ENCODE measurements around the gene RAD51B. TPM values are rescaled to one million over a fixed set of nuclear protein-coding genes. Genes with fewer than 3 reads are reported as not detected.

The RAD51B gene
- total RNA-seq, 2 donors from 2014 or later = 31.1 to 67.3 TPM

DNA sequence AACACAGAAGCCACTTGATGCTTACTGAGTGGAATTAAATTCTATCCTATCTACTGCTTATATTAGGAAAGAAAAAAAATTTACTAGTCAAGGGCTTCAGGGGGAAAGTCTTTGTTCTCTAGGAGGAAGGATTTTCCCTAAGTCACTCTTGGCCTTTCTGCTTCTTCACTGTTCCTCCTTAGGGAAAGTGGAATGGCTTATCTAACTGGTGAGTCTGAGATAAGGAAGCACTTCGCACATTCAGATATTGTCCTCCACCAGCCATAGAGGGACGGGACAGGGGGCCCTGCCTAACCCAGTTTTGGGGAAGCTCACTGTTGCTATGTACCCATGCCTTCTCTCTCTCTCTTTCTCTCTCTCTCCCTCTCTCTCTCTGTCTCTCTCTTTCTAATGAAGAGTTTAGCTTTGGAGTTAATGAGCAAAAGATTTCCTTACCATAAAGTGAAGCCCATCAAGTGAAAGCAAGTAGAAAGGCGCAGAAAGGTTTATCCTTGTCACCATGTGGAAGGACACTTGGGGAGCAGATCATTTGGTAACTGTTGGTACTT lies 522.7 kb downstream of the RAD51B start:
- Mint-ChIP-seq H3K9me3 (peaks cover 3% of the 10 kb centered on the region), H3K4me1 (ENCODE audit: low read depth in 2 of 2) (peaks cover 14 to 23% of the 10 kb centered on the region in 2 donors), H3K4me3 (no peak overlapping the region), H3K36me3 (no peaks in the 10 kb centered on the region), H3K27me3 (no peaks in the 10 kb centered on the region), H3K27ac (peak overlapping the region in 1 of 2 donors; percentile 10)
- ATAC-seq = no peak
- DNase-seq (ENCODE audit: low spot score) = no peak

DNA sequence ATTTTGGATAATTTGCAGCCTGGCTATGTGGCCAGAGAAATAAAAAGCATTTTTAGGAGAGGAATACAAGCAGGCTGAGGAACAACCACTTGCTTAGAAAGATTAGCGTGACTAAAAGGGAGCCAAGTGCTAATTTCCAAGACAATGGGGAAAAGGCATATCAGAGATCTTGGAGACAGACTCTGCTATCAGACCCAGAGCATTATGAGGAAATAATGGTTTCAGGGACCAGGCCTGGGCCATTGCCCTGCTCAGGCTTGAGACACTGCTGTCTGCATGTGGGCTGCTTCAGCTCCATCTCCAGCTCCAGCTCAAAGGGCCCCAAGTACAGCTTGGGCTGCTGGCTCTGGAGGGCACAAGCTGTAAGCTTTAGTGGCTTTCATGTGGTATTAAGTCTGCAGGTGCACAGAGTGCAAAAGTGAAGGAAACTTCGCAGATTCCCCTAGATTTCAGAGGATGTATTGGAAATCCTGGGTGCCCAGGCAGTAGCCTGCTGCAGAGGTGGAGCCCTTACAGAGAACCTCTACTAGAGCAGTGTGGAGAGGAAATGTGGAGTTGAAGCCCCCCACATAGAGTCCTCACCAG lies 524.0 kb downstream of the RAD51B start:
- no peak overlapping the region for H3K4me3 Mint-ChIP-seq
- no peak for ATAC-seq
- H3K9me3 Mint-ChIP-seq = peaks cover 3% of the 10 kb centered on the region

DNA sequence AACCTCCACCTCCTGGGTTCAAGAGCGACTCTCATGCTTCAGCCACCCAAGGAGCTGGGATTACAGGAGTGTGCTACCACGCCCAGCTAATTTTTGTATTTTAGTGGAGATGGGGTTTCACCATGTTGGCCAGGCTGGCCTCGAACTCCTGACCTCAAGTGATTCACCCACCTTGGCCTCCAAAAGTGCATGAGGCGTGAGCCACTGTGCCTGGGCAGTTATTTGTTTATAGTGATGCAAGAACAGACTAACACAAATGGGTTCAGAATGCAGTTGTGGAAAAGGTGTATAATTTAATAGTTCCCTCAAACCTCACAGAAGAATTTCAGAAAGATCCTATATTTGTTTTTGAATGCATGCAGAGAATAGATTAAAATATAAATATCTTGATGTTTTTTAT lies 526.2 kb downstream of the RAD51B start:
- DNase-seq (ENCODE audit: low spot score) (no peak), ATAC-seq (no peak)
- H3K4me1 Mint-ChIP-seq (ENCODE audit: low read depth in 2 of 2) = peaks cover 10 to 15% of the 10 kb centered on the region in 2 donors
- H3K36me3 Mint-ChIP-seq = no peaks in the 10 kb centered on the region
- H3K27me3 Mint-ChIP-seq = no peaks in the 10 kb centered on the region
- H3K9me3 Mint-ChIP-seq = peaks cover 3% of the 10 kb centered on the region
- no peak overlapping the region for H3K27ac Mint-ChIP-seq
- no peak overlapping the region for H3K4me3 Mint-ChIP-seq

More for the DNA sequence above, 524.0 kb downstream of the RAD51B start:
- no peaks in the 10 kb centered on the region for H3K27me3 Mint-ChIP-seq
- H3K36me3 Mint-ChIP-seq = no peaks in the 10 kb centered on the region
- peaks cover 10 to 15% of the 10 kb centered on the region in 2 donors for H3K4me1 Mint-ChIP-seq (ENCODE audit: low read depth in 2 of 2)
- DNase-seq (ENCODE audit: low spot score) = no peak
- no peak overlapping the region for H3K27ac Mint-ChIP-seq

DNA sequence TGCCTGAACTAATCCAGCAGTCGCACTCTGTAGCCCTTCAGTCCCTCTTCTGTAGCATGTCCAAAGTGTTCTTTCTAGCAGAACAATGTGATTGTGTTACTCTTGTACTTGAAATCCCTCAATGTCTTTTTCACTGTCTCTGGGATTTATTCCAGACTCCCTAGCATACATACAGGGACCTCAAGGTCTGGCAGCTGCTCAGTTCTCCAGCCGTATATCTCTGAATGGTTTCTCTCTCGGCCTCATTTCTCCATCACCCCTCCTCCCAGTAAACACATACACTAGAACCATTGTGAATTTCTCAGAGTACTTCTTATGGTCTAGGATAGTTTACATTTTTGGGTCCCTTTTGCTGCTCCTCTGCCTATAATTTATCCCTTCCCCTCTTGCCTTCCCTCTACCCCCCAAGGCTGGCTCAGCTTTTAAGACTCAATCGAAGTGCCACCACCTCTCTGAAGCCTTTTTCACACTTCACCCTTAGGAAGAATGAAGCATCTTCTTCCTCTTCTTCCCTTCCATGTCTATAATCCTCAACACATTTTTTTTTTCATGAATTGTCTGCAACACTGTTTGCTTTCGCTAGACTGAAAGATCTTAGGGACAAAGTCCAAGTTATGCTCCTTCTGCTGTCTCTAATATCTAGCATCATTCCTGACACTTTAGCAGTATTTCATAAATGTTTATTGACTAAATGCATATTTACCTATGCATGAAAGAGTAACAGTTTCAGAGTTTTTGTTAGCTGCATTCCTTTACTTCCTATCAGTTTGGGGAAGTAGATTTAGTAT lies 527.2 kb downstream of the RAD51B start:
- Mint-ChIP-seq H3K36me3 (no peaks in the 10 kb centered on the region), H3K4me1 (ENCODE audit: low read depth in 2 of 2) (peaks cover 8 to 13% of the 10 kb centered on the region in 2 donors), H3K9me3 (peaks cover 3% of the 10 kb centered on the region), H3K4me3 (no peak overlapping the region), H3K27me3 (no peaks in the 10 kb centered on the region), H3K27ac (no peak overlapping the region)
- DNase-seq (ENCODE audit: low spot score) (no peak), ATAC-seq (no peak)

DNA sequence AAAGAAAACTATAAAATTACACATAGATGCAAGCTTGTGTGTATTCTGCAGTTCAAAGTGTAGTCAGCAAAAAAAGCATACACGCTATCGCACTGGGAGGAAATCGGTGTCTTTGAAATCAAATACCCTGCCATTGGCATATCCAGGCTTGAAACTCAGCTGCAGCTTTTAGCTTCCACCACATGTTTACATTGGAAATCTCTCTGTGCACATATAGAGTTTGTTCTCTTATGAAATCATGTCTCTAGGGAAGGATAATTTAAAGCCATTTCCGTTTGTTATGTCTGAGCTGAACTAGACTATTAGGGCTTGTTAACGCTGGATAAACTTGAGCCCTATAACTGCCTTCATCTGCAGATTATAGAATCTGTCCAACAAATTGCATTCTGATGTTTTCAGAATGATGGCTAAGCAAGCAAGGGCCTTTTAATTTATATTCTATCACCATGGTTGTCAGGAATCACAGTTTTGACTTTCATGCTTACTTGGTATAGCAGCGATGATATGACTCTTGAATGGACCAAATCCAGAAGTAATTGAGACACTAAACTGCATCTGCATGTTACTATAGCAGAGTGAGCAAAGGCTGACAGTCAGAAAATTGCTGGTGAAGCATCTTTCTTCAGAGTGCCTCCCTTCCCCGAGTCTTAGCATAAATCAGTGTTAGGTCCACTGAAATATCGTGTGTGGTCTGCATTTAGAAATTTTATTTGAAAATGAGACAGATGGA lies 530.5 kb downstream of the RAD51B start:
- Mint-ChIP-seq H3K36me3 (no peaks in the 10 kb centered on the region), H3K4me3 (no peak overlapping the region)
- DNase-seq (ENCODE audit: low spot score) = no peak

DNA sequence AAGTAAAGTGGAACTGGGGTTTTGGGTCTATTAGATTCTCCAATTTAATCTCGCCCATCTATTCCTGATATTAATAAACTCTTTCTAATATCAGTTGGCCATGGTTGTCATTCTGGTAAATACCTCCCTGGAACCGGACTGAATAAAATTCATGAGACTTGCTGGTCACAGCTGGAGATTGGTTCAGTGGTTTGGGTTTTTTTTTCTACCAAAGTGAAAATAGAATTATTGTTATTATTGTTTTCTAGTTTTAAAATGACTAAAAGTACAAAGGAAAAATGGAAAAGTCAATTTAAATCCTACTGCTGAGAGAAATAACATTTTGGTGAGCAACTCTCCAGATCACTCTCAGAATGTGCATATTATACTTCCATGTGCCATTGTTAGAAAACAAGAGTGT lies 535.8 kb downstream of the RAD51B start:
- Mint-ChIP-seq H3K27ac (no peak overlapping the region), H3K4me1 (ENCODE audit: low read depth in 2 of 2) (peaks cover 0 to 11% of the 10 kb centered on the region in 2 donors), H3K4me3 (no peak overlapping the region), H3K36me3 (no peaks in the 10 kb centered on the region), H3K27me3 (no peaks in the 10 kb centered on the region), H3K9me3 (no peaks in the 10 kb centered on the region)
- no peak for ATAC-seq
- DNase-seq (ENCODE audit: low spot score) = no peak

More for the DNA sequence above, 530.5 kb downstream of the RAD51B start:
- Mint-ChIP-seq H3K9me3 (peaks cover under 1% of the 10 kb centered on the region), H3K27ac (no peak overlapping the region), H3K27me3 (no peaks in the 10 kb centered on the region), H3K4me1 (ENCODE audit: low read depth in 2 of 2) (peaks cover 0 to 4% of the 10 kb centered on the region in 2 donors)
- no peak for ATAC-seq

DNA sequence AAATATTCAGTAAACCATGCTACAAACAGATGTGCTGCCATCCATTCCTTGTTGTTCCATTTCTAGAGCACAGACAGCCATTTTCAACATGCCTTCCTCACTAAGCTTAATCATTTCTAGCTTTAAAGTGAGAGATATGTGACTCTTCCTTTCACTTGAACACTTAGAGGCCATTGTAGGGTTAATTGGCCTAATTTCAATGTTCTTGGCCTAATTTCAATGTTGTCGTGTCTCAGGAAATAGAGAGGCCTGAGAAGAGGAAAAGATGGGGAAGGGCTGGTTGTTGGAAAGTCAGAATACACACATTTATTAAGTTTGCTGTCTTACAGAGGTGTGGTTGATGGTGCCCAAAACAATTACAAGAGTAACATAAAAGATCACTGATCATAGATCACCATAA lies 538.2 kb downstream of the RAD51B start:
- Mint-ChIP-seq H3K4me3 (no peak overlapping the region), H3K9me3 (no peaks in the 10 kb centered on the region), H3K27ac (no peak overlapping the region), H3K4me1 (ENCODE audit: low read depth in 2 of 2) (peaks cover 0 to 15% of the 10 kb centered on the region in 2 donors), H3K36me3 (no peaks in the 10 kb centered on the region), H3K27me3 (no peaks in the 10 kb centered on the region)
- DNase-seq (ENCODE audit: low spot score) (no peak), ATAC-seq (no peak)

DNA sequence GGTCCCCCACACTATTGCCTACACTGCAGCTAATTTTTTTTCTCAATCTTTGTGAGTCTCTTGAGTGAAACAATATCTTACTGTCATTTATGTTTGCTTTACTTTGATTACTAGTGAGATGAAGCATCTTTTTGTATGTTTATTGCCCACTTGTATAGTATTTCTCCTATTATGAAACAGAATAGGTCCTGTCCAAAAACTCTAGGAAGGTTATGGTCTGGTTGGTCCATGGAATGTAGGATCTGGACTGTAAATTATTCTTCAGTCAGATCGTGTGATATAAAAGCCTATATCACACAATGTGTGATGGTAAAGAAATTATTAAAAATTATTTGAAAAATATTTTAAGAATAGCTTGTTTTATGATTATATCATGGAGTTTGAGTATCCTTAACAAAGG lies 538.9 kb downstream of the RAD51B start:
- Mint-ChIP-seq H3K27ac (no peak overlapping the region), H3K27me3 (no peaks in the 10 kb centered on the region), H3K4me1 (ENCODE audit: low read depth in 2 of 2) (peaks cover 0 to 15% of the 10 kb centered on the region in 2 donors), H3K36me3 (no peaks in the 10 kb centered on the region), H3K4me3 (no peak overlapping the region), H3K9me3 (no peaks in the 10 kb centered on the region)
- ATAC-seq (no peak), DNase-seq (ENCODE audit: low spot score) (no peak)

DNA sequence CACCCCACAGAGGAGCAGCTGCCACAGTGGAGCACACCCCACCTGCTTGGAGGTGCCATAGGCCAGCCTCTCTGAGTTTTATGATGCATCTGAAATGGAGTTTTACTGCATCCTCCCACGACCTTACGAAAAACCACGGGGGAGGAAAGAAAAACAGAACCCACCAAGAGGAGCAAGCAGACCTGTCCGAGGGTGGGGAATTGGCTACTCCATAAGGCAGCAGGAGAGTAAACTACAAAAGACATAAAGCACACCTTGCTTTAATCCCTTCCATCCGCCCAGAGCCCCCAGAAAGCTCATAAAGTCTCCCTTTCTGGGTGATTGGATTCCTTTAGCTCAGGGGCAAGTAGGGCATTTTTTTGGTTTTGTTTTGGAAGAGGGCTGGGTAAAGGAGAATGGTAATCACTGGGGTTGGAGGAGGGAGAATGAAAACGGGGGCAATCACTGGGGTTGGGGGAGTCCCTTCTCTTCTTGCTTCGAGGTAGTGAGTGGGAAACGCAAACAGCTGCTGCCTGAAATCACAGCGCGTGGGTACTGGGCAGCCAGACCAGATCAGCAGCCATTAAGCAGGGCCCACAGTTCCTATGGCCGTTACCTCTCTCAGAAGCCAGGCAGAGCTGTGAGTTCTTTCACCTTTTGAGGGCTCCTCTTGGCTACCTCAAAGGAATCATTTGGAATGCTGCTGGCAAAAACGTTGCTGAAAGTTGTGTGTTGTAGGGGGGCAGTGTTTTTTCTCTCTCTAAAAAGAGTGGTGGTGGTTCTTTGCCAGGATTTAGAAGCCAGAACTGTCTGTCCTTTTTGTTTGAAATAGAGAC lies 539.6 kb downstream of the RAD51B start:
- Mint-ChIP-seq H3K4me3 (no peak overlapping the region), H3K27ac (peak overlapping the region in 1 of 2 donors; percentile 38), H3K36me3 (no peaks in the 10 kb centered on the region), H3K27me3 (no peaks in the 10 kb centered on the region), H3K4me1 (ENCODE audit: low read depth in 2 of 2) (peaks cover 0 to 17% of the 10 kb centered on the region in 2 donors), H3K9me3 (no peaks in the 10 kb centered on the region)
- ATAC-seq = no peak
- no peak for DNase-seq (ENCODE audit: low spot score)

DNA sequence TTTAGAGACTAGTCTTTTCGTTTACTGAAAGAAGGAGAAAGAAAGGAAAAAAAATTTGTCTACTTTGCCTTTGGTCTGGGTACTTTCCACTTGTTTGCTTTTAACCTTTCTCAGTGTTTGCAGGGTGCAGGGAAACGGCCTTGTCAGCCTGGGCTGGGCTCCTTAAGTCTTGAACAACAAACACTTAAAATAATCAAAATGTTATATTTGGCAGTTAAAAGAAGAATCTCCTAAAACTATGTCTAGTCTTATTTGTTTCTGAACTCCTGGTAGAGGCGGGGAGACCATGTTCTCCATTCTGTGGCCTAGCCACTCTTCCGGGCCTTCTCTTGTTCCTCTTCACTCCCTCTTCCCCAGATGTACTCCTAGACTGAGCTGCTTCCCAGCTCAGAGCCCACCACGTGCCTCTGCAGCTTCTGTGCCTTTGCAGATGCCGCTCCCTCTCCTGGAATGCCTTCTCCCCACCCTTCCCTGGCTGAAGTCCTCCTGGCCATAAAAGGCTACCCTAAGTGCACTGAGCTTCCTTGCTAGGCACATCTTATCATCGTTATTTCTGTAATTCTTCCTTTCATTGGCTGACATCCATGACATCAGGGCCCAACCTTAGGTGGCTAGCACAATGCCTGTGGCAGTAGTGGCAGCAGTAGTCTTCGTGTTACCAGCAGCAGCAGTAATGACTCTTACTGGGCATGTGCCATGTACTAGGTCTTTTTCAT lies 540.4 kb downstream of the RAD51B start:
- ATAC-seq = no peak
- peak overlapping the region in 1 of 2 donors; percentile 38 for H3K27ac Mint-ChIP-seq
- no peak overlapping the region for H3K4me3 Mint-ChIP-seq
- H3K9me3 Mint-ChIP-seq = no peaks in the 10 kb centered on the region
- H3K27me3 Mint-ChIP-seq = no peaks in the 10 kb centered on the region
- H3K4me1 Mint-ChIP-seq (ENCODE audit: low read depth in 2 of 2) = peaks cover 0 to 17% of the 10 kb centered on the region in 2 donors
- no peak for DNase-seq (ENCODE audit: low spot score)
- H3K36me3 Mint-ChIP-seq = no peaks in the 10 kb centered on the region

DNA sequence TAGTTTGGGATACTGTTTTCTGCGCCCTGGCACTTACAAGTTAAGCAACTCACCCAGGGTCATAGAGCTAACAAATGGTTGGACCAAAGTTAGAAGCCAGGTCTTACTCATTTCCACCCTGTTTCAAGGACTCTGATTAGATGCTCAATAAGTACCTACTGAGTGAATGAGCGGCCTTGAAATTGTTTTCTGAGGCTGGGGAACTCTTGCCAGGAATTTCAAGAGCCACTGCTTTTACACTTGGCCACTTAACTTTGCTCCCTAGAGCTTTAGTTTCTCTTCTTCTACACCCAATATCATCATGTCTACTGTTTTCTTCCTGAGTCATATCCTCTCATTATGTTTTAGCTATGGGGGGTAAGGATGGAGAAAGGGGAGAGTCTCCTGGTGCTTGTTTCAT lies 541.7 kb downstream of the RAD51B start:
- DNase-seq (ENCODE audit: low spot score) = no peak
- H3K27me3 Mint-ChIP-seq = no peaks in the 10 kb centered on the region
- peak overlapping the region in 1 of 2 donors; percentile 38 for H3K27ac Mint-ChIP-seq
- H3K4me3 Mint-ChIP-seq = no peak overlapping the region
- H3K36me3 Mint-ChIP-seq = no peaks in the 10 kb centered on the region
- ATAC-seq = no peak
- peaks cover 0 to 17% of the 10 kb centered on the region in 2 donors for H3K4me1 Mint-ChIP-seq (ENCODE audit: low read depth in 2 of 2)
- H3K9me3 Mint-ChIP-seq = no peaks in the 10 kb centered on the region

DNA sequence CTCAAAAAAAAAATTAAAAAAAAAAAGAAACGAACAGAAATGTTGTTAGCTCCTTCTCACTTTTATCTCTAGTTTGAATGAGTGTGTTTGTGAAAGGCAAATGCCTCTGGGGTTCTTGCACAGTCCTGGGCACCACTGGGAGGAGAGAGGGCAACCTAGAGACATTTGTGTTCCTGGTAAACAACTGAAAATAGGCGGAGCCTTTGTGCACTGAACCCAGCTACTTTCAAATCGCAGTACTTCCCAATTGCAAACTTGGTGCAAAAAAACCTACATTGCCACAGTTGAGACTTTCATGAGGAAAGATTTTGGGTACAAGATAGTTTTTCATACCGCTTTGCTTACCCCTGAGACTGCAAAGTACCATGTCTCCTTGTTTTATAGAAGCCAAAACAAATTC lies 543.3 kb downstream of the RAD51B start:
- H3K27me3 Mint-ChIP-seq = no peaks in the 10 kb centered on the region
- peaks cover 0 to 21% of the 10 kb centered on the region in 2 donors for H3K4me1 Mint-ChIP-seq (ENCODE audit: low read depth in 2 of 2)
- ATAC-seq (no peak), DNase-seq (ENCODE audit: low spot score) (no peak)
- H3K27ac Mint-ChIP-seq = no peak overlapping the region
- no peak overlapping the region for H3K4me3 Mint-ChIP-seq
- H3K36me3 Mint-ChIP-seq = no peaks in the 10 kb centered on the region
- no peaks in the 10 kb centered on the region for H3K9me3 Mint-ChIP-seq

DNA sequence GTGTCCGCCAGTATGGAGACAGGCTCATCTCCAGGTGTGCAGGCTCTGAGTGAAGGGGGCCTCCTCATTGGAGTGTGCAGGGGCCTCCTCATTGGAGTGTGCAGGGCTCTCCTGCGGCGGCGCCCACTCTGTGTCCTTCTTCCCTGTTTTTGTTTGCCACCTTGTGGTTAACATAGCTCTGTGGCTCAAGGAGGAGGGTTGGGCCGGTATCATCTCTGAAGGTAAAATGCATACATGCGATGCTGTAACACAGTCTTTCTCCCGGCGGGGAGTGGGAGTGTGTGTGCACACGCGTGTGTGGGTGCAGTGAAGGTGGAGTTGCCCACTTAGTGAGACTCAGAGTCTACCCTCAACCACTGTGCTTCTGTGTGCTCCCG lies 543.9 kb downstream of the RAD51B start:
- Mint-ChIP-seq H3K4me1 (ENCODE audit: low read depth in 2 of 2) (peaks cover 5 to 25% of the 10 kb centered on the region in 2 donors), H3K27me3 (no peaks in the 10 kb centered on the region), H3K9me3 (no peaks in the 10 kb centered on the region), H3K4me3 (no peak overlapping the region), H3K27ac (peak overlapping the region in 1 of 2 donors; percentile 35), H3K36me3 (no peaks in the 10 kb centered on the region)
- ATAC-seq = peak in 1 of 2 donors; percentile 51
- no peak for DNase-seq (ENCODE audit: low spot score)
